OCI-LY1 (cell line): Measurements from ENCODE around the gene IGFBP4.
"Not testable (repeated sequence)": the region's sequence is repeated elsewhere in the genome, so short reads cannot be mapped to it uniquely, and the experiment has no call there.

Source experiments
- CTCF ChIP-seq: fragments of 200-600 bp; sonication (generic), shearing (Covaris generic); IDR thresholded peaks from 2 replicates; pipeline ENCODE4 v1.5.1; 2017; ENCODE audit warnings: mild to moderate bottlenecking, antibody characterized with exemption, low read length, moderate library complexity, mixed read lengths
- EZH2 ChIP-seq: fragments of 200-600 bp; sonication (generic), shearing (Covaris generic); IDR thresholded peaks from 2 replicates; pipeline ENCODE4 v1.8.0; 2017; ENCODE audit warnings: borderline replicate concordance, mixed run types, mild to moderate bottlenecking, antibody characterized with exemption, low read length, moderate library complexity, mixed read lengths

- TF ChIP-seq CTCF, EZH2: not testable (repeated sequence)
Observed at GRCh38 chr17:40414312-40414711, 28.9 kb upstream of the IGFBP4 start.
